GM06990 (cell line): Measurements from ENCODE around the gene SLC25A41.

Experiments
- DNase-seq: peaks from one replicate; pipeline ENCODE4 v3.0.0-alpha.2; 2011; ENCODE audit not compliant: insufficient read length; ENCODE audit errors: extremely low read depth
- H3K27me3 ChIP-seq: replicated peaks from 2 replicates; pipeline ENCODE4 v1.6.0; 2011; ENCODE audit warnings: low read length; ENCODE audit not compliant: control insufficient read depth, insufficient read depth
- H3K36me3 ChIP-seq: 2 replicates; pipeline ENCODE4 v1.5.1; 2011; ENCODE audit warnings: low read length; ENCODE audit not compliant: control insufficient read depth, insufficient read depth
- H3K4me3 ChIP-seq: replicated peaks from 2 replicates; pipeline ENCODE4 v1.5.1; 2011; ENCODE audit warnings: low read depth, mild to moderate bottlenecking, control low read depth, low read length
- TF ChIP-seq, protein P1 (sequence below): IDR thresholded peaks from 2 replicates; pipeline ENCODE4 v1.5.1; 2011; ENCODE audit warnings: low read length, control low read depth, mild to moderate bottlenecking, inconsistent platforms; ENCODE audit not compliant: insufficient read depth, poor library complexity, severe bottlenecking

SLC25A41 gene

DNA sequence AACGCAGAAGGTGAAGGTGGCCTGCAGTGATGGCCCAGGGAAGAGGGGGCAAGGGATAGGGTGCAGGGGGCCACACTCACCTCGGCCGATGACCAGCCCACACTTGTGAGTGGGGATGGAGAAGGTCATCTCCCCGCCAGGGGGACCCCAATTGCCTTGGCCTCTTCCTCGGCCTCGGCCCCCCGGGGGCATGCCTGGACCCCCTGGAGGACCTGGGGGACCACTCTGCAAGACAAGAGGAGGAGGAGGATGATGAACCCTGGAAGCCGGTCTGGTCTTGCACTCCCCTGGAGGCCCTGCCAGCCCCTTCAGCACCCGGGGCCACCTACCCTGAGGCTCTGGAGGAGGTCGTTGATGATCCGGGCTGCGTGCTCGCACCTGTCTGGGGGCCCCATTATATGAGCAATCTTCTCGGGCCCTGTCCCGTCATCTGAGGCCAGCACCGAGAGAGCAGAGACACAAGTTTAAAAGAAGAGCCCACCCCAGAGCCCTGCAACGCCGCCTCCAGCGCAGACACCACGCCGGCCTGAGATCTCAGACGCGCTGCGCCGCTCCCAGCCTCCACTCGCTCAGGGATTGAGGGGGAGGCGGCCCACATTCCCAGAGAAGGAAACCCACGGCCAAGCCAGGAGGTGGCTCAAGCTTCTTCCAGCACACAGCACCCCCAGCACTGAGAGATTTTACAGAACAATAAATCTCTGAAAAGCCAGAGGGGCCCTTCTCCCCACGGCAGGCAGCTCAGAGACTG is 16.7 kb downstream of the SLC25A41 start:
- H3K27me3 ChIP-seq = no peaks in the 10 kb centered on the region
- TF ChIP-seq, protein P1, sequence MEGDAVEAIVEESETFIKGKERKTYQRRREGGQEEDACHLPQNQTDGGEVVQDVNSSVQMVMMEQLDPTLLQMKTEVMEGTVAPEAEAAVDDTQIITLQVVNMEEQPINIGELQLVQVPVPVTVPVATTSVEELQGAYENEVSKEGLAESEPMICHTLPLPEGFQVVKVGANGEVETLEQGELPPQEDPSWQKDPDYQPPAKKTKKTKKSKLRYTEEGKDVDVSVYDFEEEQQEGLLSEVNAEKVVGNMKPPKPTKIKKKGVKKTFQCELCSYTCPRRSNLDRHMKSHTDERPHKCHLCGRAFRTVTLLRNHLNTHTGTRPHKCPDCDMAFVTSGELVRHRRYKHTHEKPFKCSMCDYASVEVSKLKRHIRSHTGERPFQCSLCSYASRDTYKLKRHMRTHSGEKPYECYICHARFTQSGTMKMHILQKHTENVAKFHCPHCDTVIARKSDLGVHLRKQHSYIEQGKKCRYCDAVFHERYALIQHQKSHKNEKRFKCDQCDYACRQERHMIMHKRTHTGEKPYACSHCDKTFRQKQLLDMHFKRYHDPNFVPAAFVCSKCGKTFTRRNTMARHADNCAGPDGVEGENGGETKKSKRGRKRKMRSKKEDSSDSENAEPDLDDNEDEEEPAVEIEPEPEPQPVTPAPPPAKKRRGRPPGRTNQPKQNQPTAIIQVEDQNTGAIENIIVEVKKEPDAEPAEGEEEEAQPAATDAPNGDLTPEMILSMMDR = no peak
- DNase-seq = no peak
- H3K4me3 ChIP-seq = no peak overlapping the region
- peaks cover 58% of the 10 kb centered on the region for H3K36me3 ChIP-seq

DNA sequence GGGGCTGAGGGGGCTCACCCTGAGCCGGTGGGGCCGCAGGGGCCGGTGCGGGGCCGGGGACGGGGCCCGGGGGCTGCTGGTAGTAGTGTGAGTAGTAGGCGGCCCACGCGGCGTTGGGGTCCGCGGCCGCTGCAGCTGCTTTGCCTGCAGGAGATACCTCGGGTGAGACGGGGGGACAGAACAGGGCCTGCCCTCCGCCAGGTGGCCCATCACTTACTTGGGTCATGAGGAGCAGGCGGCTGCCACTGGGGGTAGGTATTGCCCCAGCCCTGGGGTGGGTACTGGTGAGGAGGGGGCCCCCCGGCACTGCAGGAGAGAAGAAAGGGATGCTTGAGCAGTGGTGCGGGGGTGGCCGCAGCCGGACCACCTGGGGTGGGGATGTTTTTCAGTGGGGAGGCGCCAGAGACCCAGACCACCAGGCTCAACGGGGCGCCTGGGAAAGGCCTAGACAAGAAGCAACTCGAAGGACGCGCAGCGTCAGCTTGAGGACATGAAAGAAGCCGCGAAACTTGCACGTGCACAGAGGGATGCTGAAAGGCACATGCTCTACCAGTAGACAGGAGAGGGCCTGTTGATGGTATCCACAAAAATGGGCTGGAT is 17.9 kb downstream of the SLC25A41 start:
- TF ChIP-seq, protein P1 = no peak
- no peaks in the 10 kb centered on the region for H3K27me3 ChIP-seq
- no peak overlapping the region for H3K4me3 ChIP-seq
- peaks cover 51% of the 10 kb centered on the region for H3K36me3 ChIP-seq
- no peak for DNase-seq

DNA sequence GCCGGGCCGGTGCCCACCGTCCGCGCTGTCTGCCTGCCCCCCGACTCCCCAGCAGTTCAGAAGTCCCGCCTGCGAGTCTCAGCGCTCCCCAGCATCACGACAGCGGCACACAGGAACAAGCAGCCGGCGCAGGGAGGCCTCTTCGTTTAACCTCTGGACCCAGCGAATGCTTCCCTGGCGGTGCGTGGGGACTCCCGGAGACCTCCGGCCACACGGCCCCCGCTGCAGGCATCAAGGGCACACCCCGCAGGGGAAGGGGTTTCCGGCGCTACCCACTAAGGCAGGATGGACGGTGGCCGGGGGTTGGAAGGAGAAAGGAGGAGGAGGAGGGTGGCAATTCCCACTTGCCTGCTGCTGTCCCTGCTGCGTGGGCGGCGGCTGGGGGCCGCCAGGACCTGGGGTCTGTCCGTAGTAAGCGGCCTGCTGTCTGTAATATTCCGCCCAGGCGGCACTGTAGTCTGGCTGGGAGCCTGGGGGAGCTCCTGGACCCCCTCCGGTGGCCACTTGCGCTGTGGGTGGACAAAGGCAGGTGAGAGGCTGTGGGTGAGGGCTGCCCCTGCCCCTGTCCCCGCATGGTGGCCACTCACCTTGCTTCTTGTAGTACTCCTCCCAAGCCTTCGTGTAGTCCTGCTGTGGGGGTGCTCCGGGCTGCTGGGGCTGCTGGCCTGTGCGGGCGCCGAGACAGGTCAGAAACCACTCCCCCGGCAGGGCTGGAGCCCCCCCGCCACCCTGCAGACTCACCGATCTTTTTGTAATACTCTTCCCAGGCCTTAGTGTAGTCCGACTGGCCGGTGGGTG is 18.6 kb downstream of the SLC25A41 start:
- DNase-seq = no peak
- H3K36me3 ChIP-seq = peaks cover 46% of the 10 kb centered on the region

GRCh38 chr19:6413721-6414643 is 19.6 kb downstream of the SLC25A41 start:
- Histone ChIP-seq H3K4me3 (no peak overlapping the region), H3K27me3 (no peaks in the 10 kb centered on the region), H3K36me3 (peaks cover 39% of the 10 kb centered on the region)
- TF ChIP-seq, protein P1 = no peak
- DNase-seq = no peak

More for the DNA sequence above, 18.6 kb downstream of the SLC25A41 start:
- no peaks in the 10 kb centered on the region for H3K27me3 ChIP-seq
- TF ChIP-seq, protein P1 = no peak
- H3K4me3 ChIP-seq = no peak overlapping the region

GRCh38 chr19:6413291-6413690 is 20.3 kb downstream of the SLC25A41 start:
- DNase-seq = no peak
- Histone ChIP-seq H3K4me3 (no peak overlapping the region), H3K27me3 (no peaks in the 10 kb centered on the region), H3K36me3 (peaks cover 35% of the 10 kb centered on the region)
- TF ChIP-seq, protein P1 = no peak
